ENCODE measurements around the gene OAS1.

- TF ChIP-seq, protein P1, sequence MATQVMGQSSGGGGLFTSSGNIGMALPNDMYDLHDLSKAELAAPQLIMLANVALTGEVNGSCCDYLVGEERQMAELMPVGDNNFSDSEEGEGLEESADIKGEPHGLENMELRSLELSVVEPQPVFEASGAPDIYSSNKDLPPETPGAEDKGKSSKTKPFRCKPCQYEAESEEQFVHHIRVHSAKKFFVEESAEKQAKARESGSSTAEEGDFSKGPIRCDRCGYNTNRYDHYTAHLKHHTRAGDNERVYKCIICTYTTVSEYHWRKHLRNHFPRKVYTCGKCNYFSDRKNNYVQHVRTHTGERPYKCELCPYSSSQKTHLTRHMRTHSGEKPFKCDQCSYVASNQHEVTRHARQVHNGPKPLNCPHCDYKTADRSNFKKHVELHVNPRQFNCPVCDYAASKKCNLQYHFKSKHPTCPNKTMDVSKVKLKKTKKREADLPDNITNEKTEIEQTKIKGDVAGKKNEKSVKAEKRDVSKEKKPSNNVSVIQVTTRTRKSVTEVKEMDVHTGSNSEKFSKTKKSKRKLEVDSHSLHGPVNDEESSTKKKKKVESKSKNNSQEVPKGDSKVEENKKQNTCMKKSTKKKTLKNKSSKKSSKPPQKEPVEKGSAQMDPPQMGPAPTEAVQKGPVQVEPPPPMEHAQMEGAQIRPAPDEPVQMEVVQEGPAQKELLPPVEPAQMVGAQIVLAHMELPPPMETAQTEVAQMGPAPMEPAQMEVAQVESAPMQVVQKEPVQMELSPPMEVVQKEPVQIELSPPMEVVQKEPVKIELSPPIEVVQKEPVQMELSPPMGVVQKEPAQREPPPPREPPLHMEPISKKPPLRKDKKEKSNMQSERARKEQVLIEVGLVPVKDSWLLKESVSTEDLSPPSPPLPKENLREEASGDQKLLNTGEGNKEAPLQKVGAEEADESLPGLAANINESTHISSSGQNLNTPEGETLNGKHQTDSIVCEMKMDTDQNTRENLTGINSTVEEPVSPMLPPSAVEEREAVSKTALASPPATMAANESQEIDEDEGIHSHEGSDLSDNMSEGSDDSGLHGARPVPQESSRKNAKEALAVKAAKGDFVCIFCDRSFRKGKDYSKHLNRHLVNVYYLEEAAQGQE (tag by site-specific recombination; IDR thresholded peaks at IDR 0.05) = no peak
- TF ChIP-seq, protein P2, sequence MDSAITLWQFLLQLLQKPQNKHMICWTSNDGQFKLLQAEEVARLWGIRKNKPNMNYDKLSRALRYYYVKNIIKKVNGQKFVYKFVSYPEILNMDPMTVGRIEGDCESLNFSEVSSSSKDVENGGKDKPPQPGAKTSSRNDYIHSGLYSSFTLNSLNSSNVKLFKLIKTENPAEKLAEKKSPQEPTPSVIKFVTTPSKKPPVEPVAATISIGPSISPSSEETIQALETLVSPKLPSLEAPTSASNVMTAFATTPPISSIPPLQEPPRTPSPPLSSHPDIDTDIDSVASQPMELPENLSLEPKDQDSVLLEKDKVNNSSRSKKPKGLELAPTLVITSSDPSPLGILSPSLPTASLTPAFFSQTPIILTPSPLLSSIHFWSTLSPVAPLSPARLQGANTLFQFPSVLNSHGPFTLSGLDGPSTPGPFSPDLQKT (IDR thresholded peaks at IDR 0.05; ENCODE audit: borderline replicate concordance, low read depth, low read length) = no peak
- TF ChIP-seq ZNF391 (tag by site-specific recombination; IDR thresholded peaks at IDR 0.05; ENCODE audit: borderline replicate concordance, low read depth) (no peak), ZNF548 (tag by site-specific recombination; IDR thresholded peaks at IDR 0.05) (no peak), ZNF10 (tag by site-specific recombination; IDR thresholded peaks at IDR 0.05) (no peak), ZNF621 (tag by site-specific recombination; IDR thresholded peaks at IDR 0.05) (no peak), ZNF274 (IDR thresholded peaks at IDR 0.05; ENCODE audit: low read length) (no peak), ZNF274 (tag by site-specific recombination; IDR thresholded peaks at IDR 0.05; ENCODE audit: borderline replicate concordance) (no peak)
These were observed 32.0 kb downstream of the OAS1 start for GRCh38 chr12:112938751-112939150.
